ENCODE data around the gene RAD23A. TPM values are rescaled to one million over a fixed set of nuclear protein-coding genes. Genes with fewer than 3 reads are reported as not detected.

The RAD23A gene
- total RNA-seq, 1 donor from 2014 or later: 52.4 TPM

- no peak for DNase-seq (ENCODE audit: low read depth in 2 of 2)
Measured at GRCh38 chr19:12984143-12984627, 38.5 kb downstream of the RAD23A start.

GRCh38 chr19:12984683-12985048, 39.0 kb downstream of the RAD23A start:
- DNase-seq (ENCODE audit: low read depth in 2 of 2): no peak

GRCh38 chr19:12985049-12985776, 39.6 kb downstream of the RAD23A start:
- DNase-seq (ENCODE audit: low read depth in 2 of 2): peak in 1 of 2 donors; percentile 39

GRCh38 chr19:12986726-12987125, 41.1 kb downstream of the RAD23A start:
- DNase-seq (ENCODE audit: low read depth in 2 of 2): no peak

- DNase-seq (ENCODE audit: low read depth in 2 of 2): no peak
Measured at GRCh38 chr19:12987190-12987589, 41.5 kb downstream of the RAD23A start.

GRCh38 chr19:12987781-12988180, 42.1 kb downstream of the RAD23A start:
- no peak for DNase-seq (ENCODE audit: low read depth in 2 of 2)

- no peak for DNase-seq (ENCODE audit: low read depth in 2 of 2)
Measured at GRCh38 chr19:12990431-12990830, 44.8 kb downstream of the RAD23A start.

- no peak for DNase-seq (ENCODE audit: low read depth in 2 of 2)
Measured at GRCh38 chr19:12990853-12991252, 45.2 kb downstream of the RAD23A start.

- no peak for DNase-seq (ENCODE audit: low read depth in 2 of 2)
Measured at GRCh38 chr19:12991296-12991695, 45.6 kb downstream of the RAD23A start.

GRCh38 chr19:12992729-12993128, 47.1 kb downstream of the RAD23A start:
- no peak for DNase-seq (ENCODE audit: low read depth in 2 of 2)

- DNase-seq (ENCODE audit: low read depth in 2 of 2): no peak
Measured at GRCh38 chr19:12993562-12993961, 47.9 kb downstream of the RAD23A start.

GRCh38 chr19:12994701-12995595, 49.3 kb downstream of the RAD23A start, which contains the start of gene NFIX:
Gene NFIX (plus strand): TSS chr19:12995475. CDS start chr19:12995838, 363 bp downstream.
- peak in 1 of 2 donors; percentile 59 for DNase-seq (ENCODE audit: low read depth in 2 of 2)

- DNase-seq (ENCODE audit: low read depth in 2 of 2): peak in 1 of 2 donors; percentile 38
Measured at GRCh38 chr19:12995596-12996405, 50.1 kb downstream of the RAD23A start.

- peak in 1 of 2 donors; percentile 39 for DNase-seq (ENCODE audit: low read depth in 2 of 2)
Measured at GRCh38 chr19:12996406-12997094, 50.9 kb downstream of the RAD23A start.

GRCh38 chr19:12997179-12997966, 51.7 kb downstream of the RAD23A start:
- no peak for DNase-seq (ENCODE audit: low read depth in 2 of 2)

- DNase-seq (ENCODE audit: low read depth in 2 of 2): no peak
Measured at GRCh38 chr19:12997967-12998940, 52.6 kb downstream of the RAD23A start.

- DNase-seq (ENCODE audit: low read depth in 2 of 2): no peak
Measured at GRCh38 chr19:13001166-13001501, 55.5 kb downstream of the RAD23A start.

- DNase-seq (ENCODE audit: low read depth in 2 of 2): no peak
Measured at GRCh38 chr19:13001502-13002165, 56.0 kb downstream of the RAD23A start.
